ENCODE measurements around the gene PARD3. TPM values are rescaled to one million over a fixed set of nuclear protein-coding genes. Genes with fewer than 3 reads are reported as not detected.

PARD3 gene
- polyA plus RNA-seq, 3 donors, result 0.51 TPM; not detected in 2

GRCh38 chr10:34748767-34749166 lies 66.3 kb downstream of the PARD3 start:
- no peaks in the 10 kb centered on the region for H3K36me3 Mint-ChIP-seq
- no peaks in the 10 kb centered on the region for H3K4me1 Mint-ChIP-seq
- no peak overlapping the region for H3K4me3 Mint-ChIP-seq

DNA sequence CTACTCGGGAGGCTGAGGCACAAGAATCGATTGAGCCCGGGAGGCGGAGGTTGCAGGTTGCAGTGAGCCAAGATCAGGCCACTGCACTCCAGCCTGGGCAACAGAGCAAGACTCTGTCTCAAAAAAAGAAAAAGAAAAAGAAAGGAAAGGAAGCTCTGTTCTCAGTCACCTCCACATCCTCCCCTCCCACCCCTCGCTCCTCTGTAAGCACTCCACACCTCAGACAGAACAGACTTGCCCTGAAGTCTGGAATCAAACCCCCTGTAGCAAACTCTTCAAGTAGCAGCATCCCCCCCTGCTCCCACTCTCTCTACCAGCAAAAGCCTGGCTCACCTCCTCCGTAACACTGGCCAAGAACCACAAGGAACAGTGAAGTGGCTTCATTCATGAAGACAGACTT lies 66.7 kb downstream of the PARD3 start:
- Mint-ChIP-seq H3K27ac (peak overlapping the region in 1 of 7 donors; percentile 2), H3K36me3 (no peaks in the 10 kb centered on the region), H3K9me3 (peaks cover 0 to 3% (median 0%) of the 10 kb centered on the region in 7 donors), H3K4me3 (no peak overlapping the region), H3K27me3 (ENCODE audit: low read depth in 3 of 3) (peaks cover 0 to 13% (median 11%) of the 10 kb centered on the region in 3 donors), H3K4me1 (no peaks in the 10 kb centered on the region)
- DNase-seq, result no peak
- H2AFZ ChIP-seq (ENCODE audit: insufficient read depth, low read depth, low read length, poor library complexity, severe bottlenecking), result no peak overlapping the region
- H3K27me3 ChIP-seq (ENCODE audit: control insufficient read depth in 2 of 2, insufficient read depth in 2 of 2, low read length in 2 of 2), result no peaks in the 10 kb centered on the region
- no peaks in the 10 kb centered on the region for H3K79me2 ChIP-seq (ENCODE audit: insufficient read depth, low read length)
- TF ChIP-seq, protein P1, sequence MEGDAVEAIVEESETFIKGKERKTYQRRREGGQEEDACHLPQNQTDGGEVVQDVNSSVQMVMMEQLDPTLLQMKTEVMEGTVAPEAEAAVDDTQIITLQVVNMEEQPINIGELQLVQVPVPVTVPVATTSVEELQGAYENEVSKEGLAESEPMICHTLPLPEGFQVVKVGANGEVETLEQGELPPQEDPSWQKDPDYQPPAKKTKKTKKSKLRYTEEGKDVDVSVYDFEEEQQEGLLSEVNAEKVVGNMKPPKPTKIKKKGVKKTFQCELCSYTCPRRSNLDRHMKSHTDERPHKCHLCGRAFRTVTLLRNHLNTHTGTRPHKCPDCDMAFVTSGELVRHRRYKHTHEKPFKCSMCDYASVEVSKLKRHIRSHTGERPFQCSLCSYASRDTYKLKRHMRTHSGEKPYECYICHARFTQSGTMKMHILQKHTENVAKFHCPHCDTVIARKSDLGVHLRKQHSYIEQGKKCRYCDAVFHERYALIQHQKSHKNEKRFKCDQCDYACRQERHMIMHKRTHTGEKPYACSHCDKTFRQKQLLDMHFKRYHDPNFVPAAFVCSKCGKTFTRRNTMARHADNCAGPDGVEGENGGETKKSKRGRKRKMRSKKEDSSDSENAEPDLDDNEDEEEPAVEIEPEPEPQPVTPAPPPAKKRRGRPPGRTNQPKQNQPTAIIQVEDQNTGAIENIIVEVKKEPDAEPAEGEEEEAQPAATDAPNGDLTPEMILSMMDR (IDR thresholded peaks at IDR 0.05), result no peak
- no peaks in the 10 kb centered on the region for H4K20me1 ChIP-seq (ENCODE audit: insufficient read depth, low read length)
- no peaks in the 10 kb centered on the region for H3K36me3 ChIP-seq (replicated peaks in 1 of 2; ENCODE audit: control insufficient read depth in 1 of 2, insufficient read depth in 2 of 2, low read length in 2 of 2)
- 100% methylated on average over 4 of the region's 6 CpGs for WGBS (ENCODE audit: insufficient coverage)
- no peaks in the 10 kb centered on the region for H3K4me1 ChIP-seq (ENCODE audit: control insufficient read depth in 1 of 2, insufficient read depth in 2 of 2, low read length in 2 of 2)
- no peaks in the 10 kb centered on the region for H3K9me3 ChIP-seq (replicated peaks in 1 of 2; ENCODE audit: control insufficient read depth in 1 of 2, insufficient read depth in 1 of 2, low read length in 2 of 2)
- no peak overlapping the region for H3K4me2 ChIP-seq (replicated peaks; ENCODE audit: extremely low read depth, low read length, poor library complexity, severe bottlenecking)
- intact Hi-C loops (cut with micrococcal nuclease), result no loop called here
- no peak overlapping the region for H3K9ac ChIP-seq (ENCODE audit: insufficient read depth, low read length, poor library complexity, severe bottlenecking)
- no peak overlapping the region for H3K27ac ChIP-seq (ENCODE audit: low read depth in 1 of 2, low read length in 2 of 2)
- no peak overlapping the region for H3K4me3 ChIP-seq (replicated peaks in 1 of 3; ENCODE audit: low read depth in 2 of 3, low read length in 3 of 3)

More at GRCh38 chr10:34748767-34749166, 66.3 kb downstream of the PARD3 start:
- TF ChIP-seq, protein P1 (IDR thresholded peaks at IDR 0.05), result no peak
- no peak overlapping the region for H3K4me3 ChIP-seq (replicated peaks in 1 of 3; ENCODE audit: low read depth in 2 of 3, low read length in 3 of 3)
- H3K4me1 ChIP-seq (ENCODE audit: control insufficient read depth in 1 of 2, insufficient read depth in 2 of 2, low read length in 2 of 2), result no peaks in the 10 kb centered on the region
- H3K27ac Mint-ChIP-seq, result no peak overlapping the region
- WGBS (ENCODE audit: insufficient coverage), result 94% methylated on average over 4 of the region's 4 CpGs
- no peak overlapping the region for H3K27ac ChIP-seq (ENCODE audit: low read depth in 1 of 2, low read length in 2 of 2)
- no peaks in the 10 kb centered on the region for H4K20me1 ChIP-seq (ENCODE audit: insufficient read depth, low read length)
- H3K4me2 ChIP-seq (replicated peaks; ENCODE audit: extremely low read depth, low read length, poor library complexity, severe bottlenecking), result no peak overlapping the region
- H3K27me3 ChIP-seq (ENCODE audit: control insufficient read depth in 2 of 2, insufficient read depth in 2 of 2, low read length in 2 of 2), result no peaks in the 10 kb centered on the region
- H2AFZ ChIP-seq (ENCODE audit: insufficient read depth, low read depth, low read length, poor library complexity, severe bottlenecking), result no peak overlapping the region
- H3K9me3 ChIP-seq (replicated peaks in 1 of 2; ENCODE audit: control insufficient read depth in 1 of 2, insufficient read depth in 1 of 2, low read length in 2 of 2), result no peaks in the 10 kb centered on the region
- H3K36me3 ChIP-seq (replicated peaks in 1 of 2; ENCODE audit: control insufficient read depth in 1 of 2, insufficient read depth in 2 of 2, low read length in 2 of 2), result no peaks in the 10 kb centered on the region
- H3K79me2 ChIP-seq (ENCODE audit: insufficient read depth, low read length), result no peaks in the 10 kb centered on the region
- peaks cover 0 to 3% (median 0%) of the 10 kb centered on the region in 7 donors for H3K9me3 Mint-ChIP-seq
- no peak for DNase-seq
- intact Hi-C loops (cut with micrococcal nuclease), result no loop called here
- no peak overlapping the region for H3K9ac ChIP-seq (ENCODE audit: insufficient read depth, low read length, poor library complexity, severe bottlenecking)
- H3K27me3 Mint-ChIP-seq (ENCODE audit: low read depth in 3 of 3), result peaks cover 0 to 13% (median 10%) of the 10 kb centered on the region in 3 donors

Data from CD14-positive monocyte (primary cell).